H1 (cell line): ENCODE measurements around the gene LAMA3. TPM values are rescaled to one million over a fixed set of nuclear protein-coding genes. Genes with fewer than 3 reads are reported as not detected.

Experiments
- CTCF ChIA-PET: fragments of 300-600 bp; sonication (Branson Sonifier 250); formaldehyde crosslinking; loops from one replicate; lab custom pipeline; 2021; ENCODE audit not compliant: partially characterized antibody; lab: Charles Lee
- POLR2A ChIA-PET: fragments of 300-600 bp; sonication (Branson Sonifier 250); formaldehyde crosslinking; loops from one replicate; lab custom pipeline; 2021; ENCODE audit warnings: inconsistent platforms; ENCODE audit not compliant: partially characterized antibody; lab: Charles Lee
- DNase-seq, 2 experiments: peaks; one replicate each; pipeline versions ENCODE4 v3.0.0 to v3.0.0-alpha.2; 2010 to 2022; ENCODE audit warnings: low spot score in 2 of 2, low read depth in 1 of 2, mixed read lengths in 1 of 2
- FAIRE-seq: peaks from 2 replicates; lab custom pipeline; 2011; peaks lifted over from hg19 to GRCh38; lab: Jason Lieb, UNC
- H2AFZ ChIP-seq: 2 replicates; pipeline ENCODE4 v1.8.1; 2012; ENCODE audit warnings: low read length, inconsistent platforms
- H2AK5ac ChIP-seq: 2 replicates; pipeline ENCODE4 v1.6.1; 2013; ENCODE audit warnings: low read depth, low read length
- H2BK120ac ChIP-seq: replicated peaks from 2 replicates; pipeline ENCODE3; 2013; ENCODE audit warnings: low read depth, low read length, inconsistent platforms
- H2BK12ac ChIP-seq: 2 replicates; pipeline ENCODE4 v1.6.1; 2013; ENCODE audit warnings: low read depth, low read length
- H2BK15ac ChIP-seq: 2 replicates; pipeline ENCODE4 v1.6.1; 2013; ENCODE audit warnings: low read length
- H2BK20ac ChIP-seq: 2 replicates; pipeline ENCODE4 v1.6.1; 2013; ENCODE audit warnings: low read length
- H2BK5ac ChIP-seq: 2 replicates; pipeline ENCODE4 v1.6.1; 2013; ENCODE audit warnings: low read depth, low read length
- H3K14ac ChIP-seq: 2 replicates; pipeline ENCODE4 v1.6.1; 2013; ENCODE audit warnings: inconsistent platforms; ENCODE audit not compliant: insufficient read length
- H3K18ac ChIP-seq: 2 replicates; pipeline ENCODE4 v1.6.1; 2013; ENCODE audit warnings: low read length; ENCODE audit errors: extremely low read depth
- H3K23ac ChIP-seq: 2 replicates; pipeline ENCODE4 v1.6.1; 2013; ENCODE audit warnings: inconsistent platforms; ENCODE audit not compliant: insufficient read length
- H3K23me2 ChIP-seq: 2 replicates; pipeline ENCODE4 v1.6.1; 2013; ENCODE audit warnings: low read depth, low read length
- H3K27ac ChIP-seq: 2 replicates; pipeline ENCODE4 v1.6.1; 2011; ENCODE audit warnings: low read depth, low read length, inconsistent platforms
- H3K27me3 ChIP-seq, 4 experiments: replicated peaks in 1 of 4; 1 replicate in 1 of 4; 2 replicates in 3 of 4; pipeline versions ENCODE4 v1.6.1 to v1.8.1; 2011 to 2013; ENCODE audit warnings: low read length in 3 of 4, mild to moderate bottlenecking in 3 of 4, inconsistent platforms in 2 of 4, mixed read lengths in 2 of 4, moderate library complexity in 1 of 4; ENCODE audit not compliant: control insufficient read depth in 3 of 4, insufficient read depth in 3 of 4; ENCODE audit errors: extremely low read depth in 1 of 4
- H3K36me3 ChIP-seq, 4 experiments: 2 replicates each; pipeline versions ENCODE4 v1.6.1 to v1.8.1; 2011 to 2013; ENCODE audit warnings: mild to moderate bottlenecking in 4 of 4, low read length in 3 of 4, moderate library complexity in 2 of 4, control low read depth in 1 of 4, inconsistent platforms in 1 of 4; ENCODE audit not compliant: insufficient read depth in 4 of 4, control insufficient read depth in 2 of 4
- H3K4ac ChIP-seq: replicated peaks from 2 replicates; pipeline ENCODE3; 2013; ENCODE audit warnings: low read length, low read depth, mixed read lengths, inconsistent platforms; ENCODE audit not compliant: insufficient read length
- H3K4me1 ChIP-seq, 4 experiments: replicated peaks in 1 of 4; 1 replicate in 1 of 4; 2 replicates in 3 of 4; pipeline versions ENCODE4 v1.6.1 to v1.8.1; 2011 to 2013; ENCODE audit warnings: low read length in 3 of 4, inconsistent platforms in 2 of 4, mixed read lengths in 1 of 4; ENCODE audit not compliant: insufficient read depth in 4 of 4, control insufficient read depth in 3 of 4
- H3K4me2 ChIP-seq, 2 experiments: 2 replicates each; pipeline versions ENCODE4 v1.6.1 to v1.8.1; 2011 to 2013; ENCODE audit warnings: low read depth in 2 of 2, low read length in 2 of 2, control low read depth in 1 of 2, inconsistent platforms in 1 of 2, mild to moderate bottlenecking in 1 of 2; ENCODE audit not compliant: insufficient read depth in 1 of 2
- H3K4me3 ChIP-seq, 4 experiments: fragments of 200-600, 300-600 bp in 1 of 4; sonication (generic), shearing (Covaris generic), sonication (Bioruptor Twin) in 1 of 4; 2 replicates each; pipeline versions ENCODE4 v1.5.1 to v1.8.1; 2011 to 2016; ENCODE audit warnings: low read length in 4 of 4, low read depth in 3 of 4, control low read depth in 2 of 4, inconsistent platforms in 2 of 4, mild to moderate bottlenecking in 2 of 4, mixed read lengths in 1 of 4, moderate library complexity in 1 of 4; ENCODE audit not compliant: insufficient read depth in 2 of 4; ENCODE audit errors: extremely low read depth in 1 of 4
- H3K56ac ChIP-seq: replicated peaks from 2 replicates; pipeline ENCODE3; 2013; ENCODE audit warnings: low read depth, mild to moderate bottlenecking, mixed read lengths, low read length, inconsistent platforms; ENCODE audit not compliant: insufficient read length
- H3K79me1 ChIP-seq: 2 replicates; pipeline ENCODE4 v1.6.1; 2013; ENCODE audit warnings: low read depth, low read length, control low read depth
- H3K79me2 ChIP-seq, 2 experiments: 2 replicates each; pipeline versions ENCODE4 v1.6.1 to v1.8.1; 2012 to 2013; ENCODE audit warnings: low read length in 2 of 2, mild to moderate bottlenecking in 2 of 2, inconsistent platforms in 1 of 2; ENCODE audit not compliant: insufficient read depth in 2 of 2, control insufficient read depth in 1 of 2
- H3K9ac ChIP-seq, 4 experiments: replicated peaks in 1 of 4; 1 replicate in 1 of 4; 2 replicates in 3 of 4; pipeline versions ENCODE4 v1.6.1 to v1.8.1; 2011 to 2013; ENCODE audit warnings: low read depth in 3 of 4, low read length in 3 of 4, control low read depth in 2 of 4, mild to moderate bottlenecking in 2 of 4, moderate library complexity in 2 of 4, inconsistent platforms in 1 of 4; ENCODE audit errors: extremely low read depth in 1 of 4
- H3K9me3 ChIP-seq, 2 experiments: 2 replicates each; pipeline versions ENCODE4 v1.6.1 to v1.8.1; 2012 to 2013; ENCODE audit warnings: mild to moderate bottlenecking in 2 of 2, moderate library complexity in 2 of 2, control low read depth in 1 of 2, inconsistent platforms in 1 of 2, low read depth in 1 of 2, low read length in 1 of 2, mixed read lengths in 1 of 2; ENCODE audit not compliant: insufficient read depth in 2 of 2
- H4K20me1 ChIP-seq, 2 experiments: replicated peaks in 1 of 2; 2 replicates each; pipeline versions ENCODE3 to v1.8.1; 2011 to 2013; ENCODE audit warnings: inconsistent platforms in 2 of 2, low read length in 2 of 2, mild to moderate bottlenecking in 1 of 2; ENCODE audit not compliant: insufficient read depth in 2 of 2, control insufficient read depth in 1 of 2
- H4K5ac ChIP-seq: 2 replicates; pipeline ENCODE4 v1.6.1; 2013; ENCODE audit warnings: low read length, low read depth, mixed read lengths, inconsistent platforms; ENCODE audit not compliant: insufficient read length
- H4K8ac ChIP-seq: 2 replicates; pipeline ENCODE4 v1.8.0; 2013; ENCODE audit warnings: mild to moderate bottlenecking, moderate library complexity, low read length, inconsistent platforms; ENCODE audit not compliant: insufficient read depth; ENCODE audit errors: extremely low read depth
- H4K91ac ChIP-seq: replicated peaks from 2 replicates; pipeline ENCODE3; 2013; ENCODE audit warnings: low read length, mixed read lengths, inconsistent platforms; ENCODE audit not compliant: insufficient read length
- ATF2 ChIP-seq: IDR thresholded peaks from 2 replicates; pipeline ENCODE4 v1.6.1; 2012; ENCODE audit warnings: low read length, inconsistent platforms
- BRCA1 ChIP-seq: IDR thresholded peaks from 2 replicates; pipeline ENCODE4 v1.6.1; 2012; ENCODE audit warnings: low read depth, low read length, improper control_type of control experiment
- CHD1 ChIP-seq: IDR thresholded peaks from 2 replicates; pipeline ENCODE4 v1.6.1; 2012; ENCODE audit warnings: low read depth, low read length, improper control_type of control experiment
- CREB1 ChIP-seq: IDR thresholded peaks from 2 replicates; pipeline ENCODE4 v1.6.1; 2012; ENCODE audit warnings: inconsistent platforms
- EGR1 ChIP-seq: IDR thresholded peaks from 2 replicates; pipeline ENCODE4 v1.6.1; 2011; ENCODE audit warnings: low read depth, low read length, borderline replicate concordance
- EZH2 ChIP-seq: fragments of 200-600 bp; sonication (generic); IDR thresholded peaks from 2 replicates; pipeline ENCODE4 v1.7.1; 2012; ENCODE audit warnings: low read depth, mild to moderate bottlenecking, moderate library complexity, low read length, inconsistent platforms; ENCODE audit not compliant: severe bottlenecking
- FOSL1 ChIP-seq: IDR thresholded peaks from 2 replicates; pipeline ENCODE4 v1.6.1; 2011; ENCODE audit warnings: mild to moderate bottlenecking, low read depth, low read length, moderate library complexity; ENCODE audit not compliant: insufficient read depth
- HDAC2 ChIP-seq, 2 experiments: fragments of 300-600 bp in 1 of 2; sonication (generic) in 1 of 2; IDR thresholded peaks; 2 replicates each; pipeline ENCODE4 v1.6.1; 2011 to 2012; ENCODE audit warnings: low read depth in 2 of 2, low read length in 2 of 2, mild to moderate bottlenecking in 2 of 2, moderate library complexity in 2 of 2, borderline replicate concordance in 1 of 2, inconsistent platforms in 1 of 2
- KDM5A ChIP-seq: fragments of 200-600 bp; IDR thresholded peaks from 2 replicates; pipeline ENCODE4 v1.7.1; 2012; ENCODE audit warnings: mild to moderate bottlenecking, low read length, inconsistent platforms, mixed read lengths
- NRF1 ChIP-seq: IDR thresholded peaks from 2 replicates; pipeline ENCODE4 v1.6.1; 2011; ENCODE audit warnings: mild to moderate bottlenecking, low read depth, low read length, improper control_type of control experiment
- SIN3A ChIP-seq, 2 experiments: IDR thresholded peaks in 1 of 2; conservative IDR thresholded peaks in 1 of 2; 2 replicates each; pipeline ENCODE4 v1.6.1; 2011 to 2012; ENCODE audit warnings: low read length in 2 of 2, improper control_type of control experiment in 1 of 2, low read depth in 1 of 2, mild to moderate bottlenecking in 1 of 2
- TAF1 ChIP-seq: IDR thresholded peaks from 2 replicates; pipeline ENCODE4 v1.6.1; 2011; ENCODE audit warnings: mild to moderate bottlenecking, low read depth, low read length
- TEAD4 ChIP-seq: IDR thresholded peaks from 2 replicates; pipeline ENCODE4 v1.6.1; 2012; ENCODE audit warnings: low read depth, low read length, inconsistent platforms, mixed read lengths
- WGBS, 2 experiments: shearing (Covaris generic) in 1 of 2; methylation state at CpG; one replicate each; pipeline versions ENCODE4 v1.1.6 to v1.1.7; 2013 to 2015; ENCODE audit warnings: low lambda C conversion rate in 2 of 2, mixed read lengths in 2 of 2, inconsistent platforms in 1 of 2, low coverage in 1 of 2, missing lambda C conversion rate in 1 of 2; ENCODE audit not compliant: insufficient replicate concordance in 2 of 2, insufficient coverage in 1 of 2, insufficient read length in 1 of 2; ENCODE audit errors: extremely low coverage in 1 of 2, missing lambda C conversion rate in 1 of 2; 5-methylcytosine and 5-hydroxymethylcytosine counted together
- polyA plus RNA-seq, 7 experiments: library from polyadenylated mRNA; depleted of rRNA in 3 of 7; stranded (reverse) in 5 of 7; unstranded in 2 of 7; fragments of >200 nt in 5 of 7; fragments of 200-250 nt in 2 of 7; gene quantifications; 1 replicate in 5 of 7; 2 replicates in 1 of 7; 4 replicates in 1 of 7; pipeline versions ENCODE4 v1.2.1 to v1.2.3, GENCODE V29; 2011 to 2013; ENCODE audit warnings: missing spikeins in 2 of 7, mixed read lengths in 2 of 7
- total RNA-seq: library from RNA; stranded (reverse); fragmentation: NEBNext Ultra II Directional; extraction: Animal tissue kit (Norgen Biotek cat#: 25700); gene quantifications from 2 replicates; pipeline ENCODE4 v1.2.1, GENCODE V29; 2021

LAMA3 gene
- total and polyA plus RNA-seq, 2 of the 8 experiments (the other 6 are each of a cell fraction or from before 2014, with no cell fraction given), result 0.76 to 5.0 TPM

GRCh38 chr18:23941791-23942190, 252.5 kb downstream of the LAMA3 start:
- Histone ChIP-seq H3K36me3 (no peaks in the 10 kb centered on the region), H3K23me2 (no peaks in the 10 kb centered on the region), H3K4me1 (no peaks in the 10 kb centered on the region), H3K4me2 (no peak overlapping the region), H2AK5ac (no peak overlapping the region), H2AFZ (no peak overlapping the region), H4K8ac (no peak overlapping the region), H4K5ac (no peak overlapping the region), H3K9ac (no peak overlapping the region), H3K27me3 (no peaks in the 10 kb centered on the region), H4K91ac (no peak overlapping the region), H3K9me3 (no peaks in the 10 kb centered on the region), H2BK12ac (no peak overlapping the region), H3K14ac (no peak overlapping the region), H3K23ac (no peak overlapping the region), H3K4ac (no peak overlapping the region), H3K4me3 (no peak overlapping the region), H2BK120ac (no peak overlapping the region), H2BK5ac (no peak overlapping the region), H3K79me2 (no peaks in the 10 kb centered on the region), H3K79me1 (no peaks in the 10 kb centered on the region), H4K20me1 (no peaks in the 10 kb centered on the region), H2BK20ac (no peak overlapping the region), H3K18ac (no peak overlapping the region), H3K27ac (no peak overlapping the region), H2BK15ac (no peak overlapping the region), H3K56ac (no peak overlapping the region)
- 85% methylated on average over 3 of the region's 3 CpGs; no CpG with 5 or more reads in 1 of the 2 experiments for WGBS, 2 experiments
- ChIA-PET POLR2A (interaction anchor here (3.9 kb wide), 1 partner anchor 8 kb away, joined by 18 read pairs; no protein-coding TSS in a partner anchor), CTCF (interaction anchor here (0.9 kb wide), 1 partner anchor 23 kb away, joined by 3 read pairs; no protein-coding TSS in a partner anchor)
- no peak for FAIRE-seq
- no peak for DNase-seq
- TF ChIP-seq FOSL1, result no peak
- no peak for TF ChIP-seq CREB1
- TF ChIP-seq ATF2, result no peak
- TF ChIP-seq KDM5A, result no peak
- no peak for TF ChIP-seq SIN3A (conservative IDR thresholded peaks at IDR 0.05 in 1 of 2, IDR thresholded peaks at IDR 0.05 in 1 of 2; ENCODE audit: low read depth in 1 of 2, low read length in 2 of 2)
- no peak for TF ChIP-seq TAF1
- no peak for TF ChIP-seq BRCA1
- TF ChIP-seq HDAC2 (IDR thresholded peaks at IDR 0.05; ENCODE audit: borderline replicate concordance in 1 of 2, low read depth in 2 of 2, low read length in 2 of 2), result no peak
- TF ChIP-seq NRF1, result no peak
- no peak for TF ChIP-seq EGR1
- no peak for TF ChIP-seq TEAD4
- no peak for TF ChIP-seq CHD1
- no peak for TF ChIP-seq EZH2
